Measurements from ENCODE around the gene NCCRP1. TPM values are rescaled to one million over a fixed set of nuclear protein-coding genes. Genes with fewer than 3 reads are reported as not detected.

Gene NCCRP1
- total RNA-seq, 2 experiments from 2014 or later: not detected

DNA sequence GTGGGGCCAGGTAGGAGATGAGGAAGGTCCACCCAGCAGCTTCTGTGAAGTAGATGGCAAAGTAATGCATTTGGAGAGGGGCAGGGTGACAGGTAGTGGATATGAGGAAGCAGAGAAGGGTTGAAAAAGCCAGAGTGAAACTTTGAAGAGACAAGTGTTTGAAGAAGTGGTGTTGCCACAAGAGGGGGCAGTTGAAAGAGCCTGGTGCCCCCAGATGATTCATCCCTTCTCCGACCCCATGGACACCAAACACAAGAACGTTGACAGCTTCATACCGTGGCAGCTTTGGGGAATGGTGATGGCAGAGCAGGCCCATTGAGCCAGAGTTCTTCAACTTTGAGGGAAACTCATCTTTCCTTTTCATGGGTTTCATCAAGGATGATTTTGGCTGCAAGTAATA is 28.1 kb downstream of the NCCRP1 start:
- BruUV-seq (replicated peaks): no TSS peak
- no peak overlapping the region for H3K4me3 ChIP-seq (ENCODE audit: low read depth, low read length, poor library complexity, severe bottlenecking)
- peak; percentile 9 for DNase-seq (ENCODE audit: low spot score)
- H3K9me3 ChIP-seq (ENCODE audit: low read length): no peaks in the 10 kb centered on the region
- H3K9me2 ChIP-seq (ENCODE audit: insufficient read depth, low read length): no peaks in the 10 kb centered on the region
- ChIA-PET CTCF (ENCODE audit: unreplicated experiment) (interaction anchor here (0.6 kb wide), 1 partner anchor 113 kb away, joined by 3 read pairs; no protein-coding TSS in a partner anchor), POLR2A (no interaction called here)
- H3K4me1 ChIP-seq (ENCODE audit: insufficient read depth, low read length, poor library complexity, severe bottlenecking): no peaks in the 10 kb centered on the region
- intact Hi-C loops (cut with micrococcal nuclease; ENCODE audit: unreplicated experiment): no loop called here
- no peaks in the 10 kb centered on the region for H4K20me1 ChIP-seq (ENCODE audit: insufficient read depth, low read length)
- H3K79me2 ChIP-seq (ENCODE audit: insufficient read depth, low read depth, low read length): no peaks in the 10 kb centered on the region
- no peaks in the 10 kb centered on the region for H3K36me3 ChIP-seq (ENCODE audit: insufficient read depth, low read length)
- TF ChIP-seq, protein P1, sequence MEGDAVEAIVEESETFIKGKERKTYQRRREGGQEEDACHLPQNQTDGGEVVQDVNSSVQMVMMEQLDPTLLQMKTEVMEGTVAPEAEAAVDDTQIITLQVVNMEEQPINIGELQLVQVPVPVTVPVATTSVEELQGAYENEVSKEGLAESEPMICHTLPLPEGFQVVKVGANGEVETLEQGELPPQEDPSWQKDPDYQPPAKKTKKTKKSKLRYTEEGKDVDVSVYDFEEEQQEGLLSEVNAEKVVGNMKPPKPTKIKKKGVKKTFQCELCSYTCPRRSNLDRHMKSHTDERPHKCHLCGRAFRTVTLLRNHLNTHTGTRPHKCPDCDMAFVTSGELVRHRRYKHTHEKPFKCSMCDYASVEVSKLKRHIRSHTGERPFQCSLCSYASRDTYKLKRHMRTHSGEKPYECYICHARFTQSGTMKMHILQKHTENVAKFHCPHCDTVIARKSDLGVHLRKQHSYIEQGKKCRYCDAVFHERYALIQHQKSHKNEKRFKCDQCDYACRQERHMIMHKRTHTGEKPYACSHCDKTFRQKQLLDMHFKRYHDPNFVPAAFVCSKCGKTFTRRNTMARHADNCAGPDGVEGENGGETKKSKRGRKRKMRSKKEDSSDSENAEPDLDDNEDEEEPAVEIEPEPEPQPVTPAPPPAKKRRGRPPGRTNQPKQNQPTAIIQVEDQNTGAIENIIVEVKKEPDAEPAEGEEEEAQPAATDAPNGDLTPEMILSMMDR (conservative IDR thresholded peaks at IDR 0.05; ENCODE audit: low read length): peak; percentile 34; the same call in 1 of the 2 replicates
- TF ChIP-seq EZH2phosphoT487 (IDR thresholded peaks at IDR 0.05; ENCODE audit: borderline replicate concordance, low read depth, low read length): no peak
- no peak overlapping the region for H2AFZ ChIP-seq (ENCODE audit: low read length)
- no peak overlapping the region for H3K27ac ChIP-seq (ENCODE audit: low read depth, low read length, poor library complexity, severe bottlenecking)
- no peak overlapping the region for H3K4me2 ChIP-seq (ENCODE audit: low read length)

DNA sequence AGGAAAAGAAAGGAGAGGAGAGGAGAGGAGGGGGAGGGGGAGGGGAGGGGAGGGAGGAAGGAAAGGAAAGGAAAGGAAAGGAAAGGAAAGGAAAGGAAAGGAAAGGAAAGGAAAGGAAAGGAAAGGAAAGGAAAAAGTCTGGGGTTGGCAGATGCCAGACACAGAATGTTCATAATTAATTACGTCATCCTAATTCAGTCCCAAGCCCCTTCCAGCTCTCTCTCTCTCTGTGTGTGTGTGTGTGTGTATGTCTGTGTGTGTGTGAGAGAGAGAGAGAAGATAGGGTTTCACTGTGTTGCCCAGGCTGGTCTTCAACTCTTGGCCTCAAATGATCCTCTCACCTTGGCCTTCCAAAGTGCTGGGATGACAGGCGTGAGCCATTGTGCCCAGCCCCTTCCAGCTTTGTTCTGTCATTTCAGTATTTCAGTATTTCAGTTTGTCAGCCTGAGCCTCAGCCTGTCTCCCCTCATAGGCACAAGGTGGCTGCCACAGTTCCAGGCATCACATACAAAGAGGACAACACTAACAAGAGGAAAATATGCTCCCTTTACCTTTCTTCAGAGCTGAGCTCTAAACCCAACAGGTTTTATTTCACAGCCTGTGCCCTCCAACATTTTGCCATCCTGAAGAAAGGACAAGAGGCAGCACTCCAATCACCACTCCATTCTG is 33.5 kb downstream of the NCCRP1 start:
- Histone ChIP-seq H3K4me3 (ENCODE audit: low read depth, low read length, poor library complexity, severe bottlenecking) (no peak overlapping the region), H3K9me3 (ENCODE audit: low read length) (no peaks in the 10 kb centered on the region), H3K27ac (ENCODE audit: low read depth, low read length, poor library complexity, severe bottlenecking) (no peak overlapping the region), H3K9me2 (ENCODE audit: insufficient read depth, low read length) (no peaks in the 10 kb centered on the region), H3K4me1 (ENCODE audit: insufficient read depth, low read length, poor library complexity, severe bottlenecking) (no peaks in the 10 kb centered on the region), H2AFZ (ENCODE audit: low read length) (no peak overlapping the region), H3K36me3 (ENCODE audit: insufficient read depth, low read length) (no peaks in the 10 kb centered on the region), H3K4me2 (ENCODE audit: low read length) (no peak overlapping the region), H3K79me2 (ENCODE audit: insufficient read depth, low read depth, low read length) (no peaks in the 10 kb centered on the region), H4K20me1 (ENCODE audit: insufficient read depth, low read length) (no peaks in the 10 kb centered on the region)
- BruUV-seq (replicated peaks): no TSS peak
- CTCF ChIA-PET (ENCODE audit: unreplicated experiment): no interaction called here
- no peak for DNase-seq (ENCODE audit: low spot score)
- POLR2A ChIA-PET: no interaction called here
- TF ChIP-seq, protein P1 (conservative IDR thresholded peaks at IDR 0.05; ENCODE audit: low read length): no peak
- no peak for TF ChIP-seq EZH2phosphoT487 (IDR thresholded peaks at IDR 0.05; ENCODE audit: borderline replicate concordance, low read depth, low read length)
- intact Hi-C loops (cut with micrococcal nuclease; ENCODE audit: unreplicated experiment): no loop called here

DNA sequence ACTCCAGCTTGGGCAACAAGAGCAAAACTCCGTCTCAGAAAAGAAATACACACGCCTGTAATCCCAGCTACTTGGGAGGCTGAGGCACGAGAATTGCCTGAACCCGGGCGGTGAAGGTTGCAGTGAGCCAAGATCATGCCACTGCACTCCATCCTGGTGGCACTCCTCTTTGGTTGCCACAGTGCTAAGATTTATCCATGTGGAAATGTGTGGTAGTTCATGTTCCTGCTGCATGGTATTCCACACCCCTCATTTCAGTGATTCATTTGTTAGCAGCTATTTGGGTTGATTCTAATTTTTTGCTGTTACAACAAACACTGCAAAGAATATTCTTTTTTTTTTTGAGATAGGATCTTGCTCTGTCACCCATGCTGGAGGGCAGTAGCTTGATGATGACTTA is 35.9 kb downstream of the NCCRP1 start:
- ChIA-PET CTCF (ENCODE audit: unreplicated experiment) (no interaction called here), POLR2A (no interaction called here)
- Histone ChIP-seq H3K79me2 (ENCODE audit: insufficient read depth, low read depth, low read length) (no peaks in the 10 kb centered on the region), H3K36me3 (ENCODE audit: insufficient read depth, low read length) (no peaks in the 10 kb centered on the region), H3K4me1 (ENCODE audit: insufficient read depth, low read length, poor library complexity, severe bottlenecking) (peaks cover 4% of the 10 kb centered on the region), H2AFZ (ENCODE audit: low read length) (no peak overlapping the region), H3K4me3 (ENCODE audit: low read depth, low read length, poor library complexity, severe bottlenecking) (no peak overlapping the region), H4K20me1 (ENCODE audit: insufficient read depth, low read length) (no peaks in the 10 kb centered on the region), H3K9me3 (ENCODE audit: low read length) (no peaks in the 10 kb centered on the region), H3K27ac (ENCODE audit: low read depth, low read length, poor library complexity, severe bottlenecking) (no peak overlapping the region), H3K9me2 (ENCODE audit: insufficient read depth, low read length) (no peaks in the 10 kb centered on the region), H3K4me2 (ENCODE audit: low read length) (no peak overlapping the region)
- intact Hi-C loops (cut with micrococcal nuclease; ENCODE audit: unreplicated experiment): no loop called here
- DNase-seq (ENCODE audit: low spot score): no peak
- BruUV-seq (replicated peaks): no TSS peak
- TF ChIP-seq, protein P1 (conservative IDR thresholded peaks at IDR 0.05; ENCODE audit: low read length): no peak
- TF ChIP-seq EZH2phosphoT487 (IDR thresholded peaks at IDR 0.05; ENCODE audit: borderline replicate concordance, low read depth, low read length): no peak
